HepG2 (cell line): ENCODE data around the gene POLR1D. TPM values are rescaled to one million over a fixed set of nuclear protein-coding genes. Genes with fewer than 3 reads are reported as not detected.

ENCODE experiments used
- ARNT ChIP-seq: fragments of 450-650 bp; IDR thresholded peaks from 2 replicates; pipeline ENCODE4 v1.6.1; 2017
- HDAC2 ChIP-seq: sonication (generic); formaldehyde crosslinking; IDR thresholded peaks from 2 replicates; pipeline ENCODE4 v1.4.0; 2020; ENCODE audit warnings: missing genetic modification reagents
- HOXA7 ChIP-seq: sonication (generic); formaldehyde crosslinking; IDR thresholded peaks from 2 replicates; pipeline ENCODE4 v1.8.1; 2022; ENCODE audit warnings: mild to moderate bottlenecking, missing genetic modification reagents, moderate library complexity
- KLF11 ChIP-seq: IDR thresholded peaks from 2 replicates; pipeline ENCODE4 v1.6.1; 2016; ENCODE audit warnings: missing compliant biosample characterization
- RFX3 ChIP-seq: IDR thresholded peaks from 2 replicates; pipeline ENCODE4 v1.6.1; 2016; ENCODE audit warnings: missing biosample characterization, missing genetic modification reagents
- TFE3 ChIP-seq: IDR thresholded peaks from 2 replicates; pipeline ENCODE4 v1.6.1; 2016
- YY1 ChIP-seq: IDR thresholded peaks from 2 replicates; pipeline ENCODE4 v1.6.1; 2011; ENCODE audit warnings: low read length, low read depth, moderate library complexity, mild to moderate bottlenecking; ENCODE audit not compliant: insufficient read depth, insufficient replicate concordance
- ZNF460 ChIP-seq: sonication (generic); formaldehyde crosslinking; IDR thresholded peaks from 2 replicates; pipeline ENCODE4 v1.5.1; 2020; ENCODE audit warnings: missing genetic modification reagents, mild to moderate bottlenecking, borderline replicate concordance
- ZNF530 ChIP-seq: sonication (generic); formaldehyde crosslinking; IDR thresholded peaks from 2 replicates; pipeline ENCODE4 v1.5.0; 2020; ENCODE audit warnings: low read depth, mild to moderate bottlenecking, missing genetic modification reagents
- ZNF562 ChIP-seq: sonication (generic); formaldehyde crosslinking; IDR thresholded peaks from 2 replicates; pipeline ENCODE4 v1.8.0; 2022; ENCODE audit warnings: missing genetic modification reagents, borderline replicate concordance
- ZNF576 ChIP-seq: sonication (generic); formaldehyde crosslinking; IDR thresholded peaks from 2 replicates; pipeline ENCODE4 v1.4.0; 2020; ENCODE audit warnings: mild to moderate bottlenecking, missing genetic modification reagents
- ZNF670 ChIP-seq: sonication (generic); formaldehyde crosslinking; IDR thresholded peaks from 2 replicates; pipeline ENCODE4 v1.8.0; 2022; ENCODE audit warnings: mild to moderate bottlenecking, missing genetic modification reagents, borderline replicate concordance
- ZNF703 ChIP-seq: sonication (generic); formaldehyde crosslinking; IDR thresholded peaks from 2 replicates; pipeline ENCODE4 v1.5.1; 2020; ENCODE audit warnings: missing genetic modification reagents, mild to moderate bottlenecking, moderate library complexity, borderline replicate concordance
- ZNF770 ChIP-seq: sonication (generic); formaldehyde crosslinking; IDR thresholded peaks from 2 replicates; pipeline ENCODE4 v1.5.0; 2020; ENCODE audit warnings: mild to moderate bottlenecking, missing genetic modification reagents
- ZNF891 ChIP-seq: sonication (generic); formaldehyde crosslinking; IDR thresholded peaks from 2 replicates; pipeline ENCODE4 v1.5.0; 2020; ENCODE audit warnings: mild to moderate bottlenecking, missing genetic modification reagents
- polyA plus RNA-seq, 8 experiments: library from polyadenylated mRNA; depleted of rRNA in 3 of 8; stranded (reverse) in 7 of 8; unstranded in 1 of 8; fragments of >200 nt; fragmentation: Illumina TruSeq in 4 of 8; extraction: Trizol in 4 of 8; gene quantifications; 2 replicates each; pipeline versions ENCODE4 v1.2.1 to v1.2.3, GENCODE V29; 2011 to 2016; ENCODE audit warnings: low read depth in 4 of 8, missing spikeins in 1 of 8, mixed read lengths in 1 of 8; ENCODE audit not compliant: insufficient read depth in 1 of 8
- total RNA-seq, 5 experiments: library from RNA; depleted of rRNA; stranded (reverse); fragments of >200 nt; fragmentation: Illumina TruSeq; extraction: Trizol; gene quantifications; 2 replicates each; pipeline ENCODE4 v1.2.3, GENCODE V29; 2016; ENCODE audit warnings: low read depth in 1 of 5
- TF ChIP-seq, protein P1 (sequence below): sonication (generic); formaldehyde crosslinking; IDR thresholded peaks from 2 replicates; pipeline ENCODE4 v1.5.0; 2020; ENCODE audit warnings: mild to moderate bottlenecking, missing genetic modification reagents
- TF ChIP-seq, protein P2 (sequence below): sonication (generic); formaldehyde crosslinking; IDR thresholded peaks from 2 replicates; pipeline ENCODE4; 2020; ENCODE audit warnings: missing genetic modification reagents, mild to moderate bottlenecking, borderline replicate concordance
- TF ChIP-seq, protein P3 (sequence below): sonication (generic); formaldehyde crosslinking; IDR thresholded peaks from 2 replicates; pipeline ENCODE4 v1.4.0; 2020; ENCODE audit warnings: missing genetic modification reagents

The POLR1D gene
- total and polyA plus RNA-seq, 2 of the 13 experiments (the other 11 are each of a cell fraction or from before 2014, with no cell fraction given), result 183 to 490 TPM

DNA sequence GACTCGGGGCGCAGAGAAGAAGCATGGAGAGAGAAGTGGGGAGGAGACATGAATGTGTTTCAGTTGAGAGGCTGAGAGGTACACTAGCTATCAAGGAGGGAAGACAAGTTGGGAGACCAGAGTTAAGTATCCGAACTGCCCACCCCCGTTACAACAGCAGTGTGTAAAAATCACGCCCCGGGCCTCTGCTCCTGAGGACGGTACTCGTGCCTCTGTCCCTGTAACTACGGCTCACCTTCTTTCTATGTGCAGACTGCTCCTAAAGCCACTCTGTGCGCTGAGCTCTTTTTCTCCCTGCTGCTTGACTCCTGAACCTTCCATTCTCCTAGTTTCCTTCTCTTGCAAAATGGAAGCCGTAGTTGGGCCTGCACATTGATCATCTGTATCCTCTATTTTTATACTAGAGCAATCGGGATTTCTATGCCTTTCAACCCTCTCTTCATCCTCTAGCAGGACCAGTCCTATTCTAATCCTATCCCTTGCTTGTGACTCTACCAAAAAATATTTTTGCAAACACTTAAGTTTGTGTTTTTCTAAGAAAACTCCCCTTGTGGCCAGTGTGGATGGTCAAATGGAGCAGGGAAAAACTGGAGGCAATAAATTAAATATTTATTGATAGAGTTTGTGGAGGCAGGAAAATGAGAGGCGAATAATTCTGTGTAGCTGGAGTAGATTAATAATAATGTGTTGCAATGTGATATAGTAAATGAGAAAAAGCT is 569 bp downstream of the POLR1D start (continued):
- TF ChIP-seq, protein P1, sequence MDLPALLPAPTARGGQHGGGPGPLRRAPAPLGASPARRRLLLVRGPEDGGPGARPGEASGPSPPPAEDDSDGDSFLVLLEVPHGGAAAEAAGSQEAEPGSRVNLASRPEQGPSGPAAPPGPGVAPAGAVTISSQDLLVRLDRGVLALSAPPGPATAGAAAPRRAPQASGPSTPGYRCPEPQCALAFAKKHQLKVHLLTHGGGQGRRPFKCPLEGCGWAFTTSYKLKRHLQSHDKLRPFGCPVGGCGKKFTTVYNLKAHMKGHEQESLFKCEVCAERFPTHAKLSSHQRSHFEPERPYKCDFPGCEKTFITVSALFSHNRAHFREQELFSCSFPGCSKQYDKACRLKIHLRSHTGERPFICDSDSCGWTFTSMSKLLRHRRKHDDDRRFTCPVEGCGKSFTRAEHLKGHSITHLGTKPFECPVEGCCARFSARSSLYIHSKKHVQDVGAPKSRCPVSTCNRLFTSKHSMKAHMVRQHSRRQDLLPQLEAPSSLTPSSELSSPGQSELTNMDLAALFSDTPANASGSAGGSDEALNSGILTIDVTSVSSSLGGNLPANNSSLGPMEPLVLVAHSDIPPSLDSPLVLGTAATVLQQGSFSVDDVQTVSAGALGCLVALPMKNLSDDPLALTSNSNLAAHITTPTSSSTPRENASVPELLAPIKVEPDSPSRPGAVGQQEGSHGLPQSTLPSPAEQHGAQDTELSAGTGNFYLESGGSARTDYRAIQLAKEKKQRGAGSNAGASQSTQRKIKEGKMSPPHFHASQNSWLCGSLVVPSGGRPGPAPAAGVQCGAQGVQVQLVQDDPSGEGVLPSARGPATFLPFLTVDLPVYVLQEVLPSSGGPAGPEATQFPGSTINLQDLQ (CRISPR knock-in tag), result 0 out of 2 replicates have a peak, but pooled peaks have one; percentile 12
- TF ChIP-seq, protein P2, sequence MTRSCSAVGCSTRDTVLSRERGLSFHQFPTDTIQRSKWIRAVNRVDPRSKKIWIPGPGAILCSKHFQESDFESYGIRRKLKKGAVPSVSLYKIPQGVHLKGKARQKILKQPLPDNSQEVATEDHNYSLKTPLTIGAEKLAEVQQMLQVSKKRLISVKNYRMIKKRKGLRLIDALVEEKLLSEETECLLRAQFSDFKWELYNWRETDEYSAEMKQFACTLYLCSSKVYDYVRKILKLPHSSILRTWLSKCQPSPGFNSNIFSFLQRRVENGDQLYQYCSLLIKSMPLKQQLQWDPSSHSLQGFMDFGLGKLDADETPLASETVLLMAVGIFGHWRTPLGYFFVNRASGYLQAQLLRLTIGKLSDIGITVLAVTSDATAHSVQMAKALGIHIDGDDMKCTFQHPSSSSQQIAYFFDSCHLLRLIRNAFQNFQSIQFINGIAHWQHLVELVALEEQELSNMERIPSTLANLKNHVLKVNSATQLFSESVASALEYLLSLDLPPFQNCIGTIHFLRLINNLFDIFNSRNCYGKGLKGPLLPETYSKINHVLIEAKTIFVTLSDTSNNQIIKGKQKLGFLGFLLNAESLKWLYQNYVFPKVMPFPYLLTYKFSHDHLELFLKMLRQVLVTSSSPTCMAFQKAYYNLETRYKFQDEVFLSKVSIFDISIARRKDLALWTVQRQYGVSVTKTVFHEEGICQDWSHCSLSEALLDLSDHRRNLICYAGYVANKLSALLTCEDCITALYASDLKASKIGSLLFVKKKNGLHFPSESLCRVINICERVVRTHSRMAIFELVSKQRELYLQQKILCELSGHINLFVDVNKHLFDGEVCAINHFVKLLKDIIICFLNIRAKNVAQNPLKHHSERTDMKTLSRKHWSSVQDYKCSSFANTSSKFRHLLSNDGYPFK (CRISPR knock-in tag), result no peak
- TF ChIP-seq ZNF891 (no peak), HOXA7 (CRISPR knock-in tag) (no peak), TFE3 (no peak; the same call in 1 of the 2 replicates), KLF11 (CRISPR knock-in tag) (no peak), HDAC2 (no peak), ARNT (no peak), ZNF576 (CRISPR knock-in tag) (no peak), ZNF562 (no peak), ZNF770 (no peak), ZNF703 (CRISPR knock-in tag) (no peak), RFX3 (CRISPR knock-in tag) (no peak), ZNF530 (CRISPR knock-in tag) (no peak), ZNF670 (no peak), ZNF460 (CRISPR knock-in tag) (no peak), YY1 (peak; percentile 35)
- TF ChIP-seq, protein P3, sequence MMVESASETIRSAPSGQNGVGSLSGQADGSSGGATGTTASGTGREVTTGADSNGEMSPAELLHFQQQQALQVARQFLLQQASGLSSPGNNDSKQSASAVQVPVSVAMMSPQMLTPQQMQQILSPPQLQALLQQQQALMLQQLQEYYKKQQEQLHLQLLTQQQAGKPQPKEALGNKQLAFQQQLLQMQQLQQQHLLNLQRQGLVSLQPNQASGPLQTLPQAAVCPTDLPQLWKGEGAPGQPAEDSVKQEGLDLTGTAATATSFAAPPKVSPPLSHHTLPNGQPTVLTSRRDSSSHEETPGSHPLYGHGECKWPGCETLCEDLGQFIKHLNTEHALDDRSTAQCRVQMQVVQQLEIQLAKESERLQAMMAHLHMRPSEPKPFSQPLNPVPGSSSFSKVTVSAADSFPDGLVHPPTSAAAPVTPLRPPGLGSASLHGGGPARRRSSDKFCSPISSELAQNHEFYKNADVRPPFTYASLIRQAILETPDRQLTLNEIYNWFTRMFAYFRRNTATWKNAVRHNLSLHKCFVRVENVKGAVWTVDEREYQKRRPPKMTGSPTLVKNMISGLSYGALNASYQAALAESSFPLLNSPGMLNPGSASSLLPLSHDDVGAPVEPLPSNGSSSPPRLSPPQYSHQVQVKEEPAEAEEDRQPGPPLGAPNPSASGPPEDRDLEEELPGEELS (CRISPR knock-in tag), result no peak
